Prostate gland (tissue), 2 donors: Measurements from ENCODE around the gene LPIN1. TPM values are rescaled to one million over a fixed set of nuclear protein-coding genes. Genes with fewer than 3 reads are reported as not detected.

ENCODE experiments used
- DNase-seq: peaks from one replicate; pipeline ENCODE4 v3.0.0-alpha.2; 2019; ENCODE audit warnings: low spot score
- H3K27ac ChIP-seq, 2 donors: fragments of 200-600 bp; sonication (generic); 2 replicates each; pipeline ENCODE4 v1.5.1; 2017 to 2019
- H3K27me3 ChIP-seq: fragments of 200-600 bp; sonication (generic); replicated peaks from 2 replicates; pipeline ENCODE4 v1.5.1; 2019; ENCODE audit not compliant: insufficient read depth
- H3K36me3 ChIP-seq, 2 donors: fragments of 200-600 bp; sonication (generic); 1 replicate in 1 of 2; 2 replicates in 1 of 2; pipeline versions ENCODE4 v1.5.1 to v1.8.1; 2017 to 2019
- H3K4me1 ChIP-seq: fragments of 200-600 bp; sonication (generic); replicated peaks from 2 replicates; pipeline ENCODE4 v1.5.1; 2019
- H3K4me3 ChIP-seq, 2 donors: fragments of 200-600 bp; sonication (generic); 2 replicates each; pipeline ENCODE4 v1.5.1; 2017 to 2019
- H3K9me3 ChIP-seq: fragments of 200-600 bp; sonication (generic); 2 replicates; pipeline ENCODE4 v1.5.1; 2017
- CTCF ChIP-seq, 4 experiments: fragments of 200-600 bp in 2 of 4; fragments of 450-650 bp in 2 of 4; sonication (generic) in 2 of 4; IDR thresholded peaks; 1 replicate in 3 of 4; 2 replicates in 1 of 4; pipeline ENCODE4 v1.5.1; 2016 to 2019; ENCODE audit warnings: antibody characterized with exemption in 4 of 4, mild to moderate bottlenecking in 2 of 4, moderate library complexity in 2 of 4
- POLR2A ChIP-seq: fragments of 450-650 bp; IDR thresholded peaks from one replicate; pipeline ENCODE4 v1.6.1; 2016; ENCODE audit warnings: antibody characterized with exemption, mild to moderate bottlenecking
- POLR2AphosphoS5 ChIP-seq: sonication (generic); formaldehyde crosslinking; IDR thresholded peaks from one replicate; pipeline ENCODE4 v1.6.1; 2017; ENCODE audit warnings: antibody characterized with exemption
- WGBS: methylation state at CpG from one replicate; pipeline ENCODE4 v1.1.5; 2018; 5-methylcytosine and 5-hydroxymethylcytosine counted together
- intact Hi-C: fragments of 100-400 bp; cut with DNase I; formaldehyde crosslinking; loops from one replicate; pipeline ENCODE4 v1.14.2; 2022
- total RNA-seq, 2 donors: library from RNA; depleted of rRNA; stranded (reverse); fragments of >200 nt; gene quantifications; one replicate each; pipeline ENCODE4 v1.1.0, GENCODE V29; 2016

LPIN1 gene
- total RNA-seq, 2 donors from 2014 or later, result 18.2 to 57.1 TPM

GRCh38 chr2:11713815-11714214 is 32.6 kb upstream of the LPIN1 start:
- Histone ChIP-seq H3K27me3 (no peaks in the 10 kb centered on the region), H3K4me1 (no peaks in the 10 kb centered on the region), H3K36me3 (no peaks in the 10 kb centered on the region), H3K9me3 (no peaks in the 10 kb centered on the region), H3K4me3 (no peak overlapping the region), H3K27ac (no peak overlapping the region)
- intact Hi-C loops, result no loop called here
- TF ChIP-seq POLR2A (no peak), CTCF (IDR thresholded peaks at IDR 0.05) (no peak), POLR2AphosphoS5 (no peak)
- 87% methylated on average over 7 of the region's 7 CpGs for WGBS
- no peak for DNase-seq

DNA sequence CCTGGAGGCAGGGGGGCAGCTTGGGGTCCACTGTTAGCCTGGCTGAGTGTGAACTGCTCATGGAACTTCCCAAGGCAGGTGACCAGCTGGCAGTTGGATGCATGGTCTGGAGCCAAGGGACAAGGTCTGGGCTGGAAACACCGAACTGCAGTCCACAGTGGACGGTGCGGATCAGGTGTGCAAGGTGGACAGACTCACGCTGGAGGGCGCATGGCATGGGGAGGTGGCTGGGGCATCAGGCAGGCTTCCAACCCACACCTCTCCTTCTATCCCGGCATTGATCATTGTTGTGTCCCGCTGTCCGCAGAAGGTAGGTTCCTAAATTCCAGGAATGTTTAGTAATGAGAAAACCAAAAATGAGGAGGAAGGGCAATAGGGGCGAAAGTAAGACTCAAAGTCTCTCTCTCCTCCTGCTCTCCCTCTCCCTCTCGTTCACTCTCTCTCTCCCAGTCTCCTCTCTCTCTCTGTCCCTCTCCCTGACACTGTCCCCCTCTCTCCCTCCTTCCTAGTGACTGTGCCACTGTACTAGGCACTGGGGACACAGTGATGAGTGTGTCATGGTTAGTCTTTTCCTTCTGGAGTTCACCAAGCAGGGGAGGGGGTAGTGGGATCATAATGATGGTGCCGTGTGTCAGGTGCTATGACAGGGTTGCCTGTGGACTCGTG is 30.3 kb upstream of the LPIN1 start:
- Histone ChIP-seq H3K27me3 (no peaks in the 10 kb centered on the region), H3K4me1 (no peaks in the 10 kb centered on the region), H3K36me3 (no peaks in the 10 kb centered on the region), H3K4me3 (no peak overlapping the region), H3K27ac (no peak overlapping the region), H3K9me3 (no peaks in the 10 kb centered on the region)
- TF ChIP-seq POLR2A (no peak), POLR2AphosphoS5 (no peak)
- intact Hi-C loops, result no loop called here
- WGBS, result 90% methylated on average over 12 of the region's 12 CpGs
- no peak for DNase-seq

GRCh38 chr2:11716689-11717321 is 29.6 kb upstream of the LPIN1 start:
- Histone ChIP-seq H3K36me3 (no peaks in the 10 kb centered on the region), H3K27ac (no peak overlapping the region), H3K4me1 (no peaks in the 10 kb centered on the region), H3K9me3 (no peaks in the 10 kb centered on the region), H3K4me3 (no peak overlapping the region), H3K27me3 (no peaks in the 10 kb centered on the region)
- peak; percentile 10 for TF ChIP-seq POLR2AphosphoS5
- TF ChIP-seq POLR2A, result no peak
- no peak for TF ChIP-seq CTCF (IDR thresholded peaks at IDR 0.05)
- no peak for DNase-seq
- WGBS, result 80% methylated on average over 8 of the region's 8 CpGs
- intact Hi-C loops, result no loop called here

GRCh38 chr2:11717623-11718022 is 28.8 kb upstream of the LPIN1 start:
- Histone ChIP-seq H3K27me3 (no peaks in the 10 kb centered on the region), H3K4me1 (no peaks in the 10 kb centered on the region), H3K27ac (no peak overlapping the region), H3K9me3 (no peaks in the 10 kb centered on the region), H3K4me3 (no peak overlapping the region), H3K36me3 (no peaks in the 10 kb centered on the region)
- WGBS, result 85% methylated on average over 1 of the region's 1 CpG
- DNase-seq, result no peak
- intact Hi-C loops, result no loop called here
- no peak for TF ChIP-seq POLR2A

GRCh38 chr2:11718606-11719005 is 27.8 kb upstream of the LPIN1 start:
- H3K27me3 ChIP-seq, result no peaks in the 10 kb centered on the region
- no peak overlapping the region for H3K4me3 ChIP-seq
- no peak overlapping the region for H3K27ac ChIP-seq
- TF ChIP-seq CTCF (IDR thresholded peaks at IDR 0.05) (no peak), POLR2A (no peak), POLR2AphosphoS5 (no peak)
- H3K4me1 ChIP-seq, result no peaks in the 10 kb centered on the region
- H3K9me3 ChIP-seq, result no peaks in the 10 kb centered on the region
- intact Hi-C loops, result no loop called here
- DNase-seq, result no peak
- no peaks in the 10 kb centered on the region for H3K36me3 ChIP-seq
- WGBS, result 69% methylated on average over 5 of the region's 5 CpGs
